SHP77 treated with DMSO at 0.1 percent for 48 hours (cell line): ENCODE measurements around the gene TMEM263.

Experiments
- DNase-seq: peaks from one replicate; lab custom pipeline; 2025; lab: John Stamatoyannopoulos, UW

TMEM263 gene

GRCh38 chr12:106947461-106947860 is 8.2 kb upstream of the TMEM263 start:
- no peak for DNase-seq

GRCh38 chr12:106950591-106950990 is 5.1 kb upstream of the TMEM263 start:
- no peak for DNase-seq

- DNase-seq: no peak
Measured at GRCh38 chr12:106953352-106954250, 2.1 kb upstream of the TMEM263 start.

GRCh38 chr12:106954462-106955376 is 988 bp upstream of the TMEM263 start:
- no peak for DNase-seq

GRCh38 chr12:106956048-106956578 is 406 bp downstream of the TMEM263 start:
- no peak for DNase-seq

GRCh38 chr12:106957583-106957982 is 1.9 kb downstream of the TMEM263 start:
- no peak for DNase-seq

- no peak for DNase-seq
Measured at GRCh38 chr12:106960443-106960842, 4.7 kb downstream of the TMEM263 start.

- DNase-seq: no peak
Measured at GRCh38 chr12:106962286-106962685, 6.6 kb downstream of the TMEM263 start.

- DNase-seq: no peak
Measured at GRCh38 chr12:106964526-106964925, 8.8 kb downstream of the TMEM263 start.

- no peak for DNase-seq
Measured at GRCh38 chr12:106971065-106971464, 15.4 kb downstream of the TMEM263 start.

GRCh38 chr12:106973545-106973944 is 17.8 kb downstream of the TMEM263 start:
- no peak for DNase-seq

- DNase-seq: peak; percentile 62
Measured at GRCh38 chr12:106974511-106974910, 18.8 kb downstream of the TMEM263 start.

GRCh38 chr12:106975098-106975497 is 19.4 kb downstream of the TMEM263 start:
- DNase-seq: peak; percentile 31

- no peak for DNase-seq
Measured at GRCh38 chr12:106975993-106976658, 20.4 kb downstream of the TMEM263 start.

GRCh38 chr12:106976668-106977067 is 21.0 kb downstream of the TMEM263 start:
- no peak for DNase-seq

GRCh38 chr12:106978035-106978800 is 22.5 kb downstream of the TMEM263 start:
- DNase-seq: peak; percentile 54

- no peak for DNase-seq
Measured at GRCh38 chr12:106980944-106981343, 25.2 kb downstream of the TMEM263 start.

- DNase-seq: no peak
Measured at GRCh38 chr12:106981788-106982187, 26.1 kb downstream of the TMEM263 start.

- DNase-seq: no peak
Measured at GRCh38 chr12:106982229-106982628, 26.5 kb downstream of the TMEM263 start.

GRCh38 chr12:106984588-106985137 is 29.0 kb downstream of the TMEM263 start:
- no peak for DNase-seq

- peak; percentile 23 for DNase-seq
Measured at GRCh38 chr12:106985479-106985878, 29.8 kb downstream of the TMEM263 start.
